Skin epidermis (tissue), 12 donors: ENCODE data around the gene LIMK2.
A peak's percentile ranks its signal among the peaks of the same experiment; 100 is the strongest.

Experiments
- H3K27ac ChIP-seq, 21 experiments: fragments of 200-600 bp; sonication (generic) in 11 of 21; one replicate each; pipeline ENCODE4 v1.5.0; 2020; ENCODE audit warnings: mild to moderate bottlenecking in 3 of 21, inconsistent platforms in 2 of 21, moderate library complexity in 2 of 21
- H3K4me3 ChIP-seq, 7 experiments: fragments of 200-600 bp; sonication (generic) in 2 of 7; one replicate each; pipeline ENCODE4 v1.5.0; 2020; ENCODE audit warnings: inconsistent platforms in 2 of 7, mild to moderate bottlenecking in 2 of 7, moderate library complexity in 1 of 7

The LIMK2 gene

DNA sequence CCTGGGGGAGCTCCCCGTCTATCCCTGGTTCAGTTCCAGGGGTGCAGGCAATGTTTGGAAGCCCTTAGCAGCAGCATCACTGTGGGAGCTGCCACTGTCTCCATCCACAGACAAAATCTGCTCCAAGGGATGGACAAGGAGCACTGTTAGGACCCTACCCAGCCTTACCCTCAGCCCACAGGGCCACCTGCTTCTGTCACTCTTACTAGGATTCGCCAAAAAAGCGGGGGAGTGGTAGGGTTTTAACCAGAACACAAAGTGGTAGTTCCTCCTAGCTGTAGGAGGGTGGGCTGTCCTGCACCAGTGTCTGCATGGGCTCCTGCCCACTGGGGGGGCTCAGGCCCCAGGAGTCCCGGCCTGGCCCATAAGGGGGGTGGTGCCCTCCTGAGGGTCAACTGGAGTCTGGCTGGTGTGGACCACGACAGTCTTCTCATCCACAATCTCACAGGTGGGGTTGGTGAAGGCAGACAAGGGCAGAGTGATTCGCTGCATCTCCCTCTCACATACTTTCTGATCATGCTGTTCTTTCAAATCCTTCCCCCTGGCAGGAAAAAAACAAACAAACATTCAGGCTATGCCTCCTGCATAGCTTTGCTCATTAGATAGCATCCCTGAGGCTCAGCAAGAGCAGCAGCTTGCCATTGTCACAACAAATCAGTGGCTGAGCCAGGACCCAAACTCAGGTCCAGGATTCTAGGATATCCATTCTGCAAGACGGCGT, 70.8 kb downstream of the LIMK2 start:
- peak overlapping the region in 4 of 21 experiments; percentile 3 to 44 (median 12) for H3K27ac ChIP-seq

DNA sequence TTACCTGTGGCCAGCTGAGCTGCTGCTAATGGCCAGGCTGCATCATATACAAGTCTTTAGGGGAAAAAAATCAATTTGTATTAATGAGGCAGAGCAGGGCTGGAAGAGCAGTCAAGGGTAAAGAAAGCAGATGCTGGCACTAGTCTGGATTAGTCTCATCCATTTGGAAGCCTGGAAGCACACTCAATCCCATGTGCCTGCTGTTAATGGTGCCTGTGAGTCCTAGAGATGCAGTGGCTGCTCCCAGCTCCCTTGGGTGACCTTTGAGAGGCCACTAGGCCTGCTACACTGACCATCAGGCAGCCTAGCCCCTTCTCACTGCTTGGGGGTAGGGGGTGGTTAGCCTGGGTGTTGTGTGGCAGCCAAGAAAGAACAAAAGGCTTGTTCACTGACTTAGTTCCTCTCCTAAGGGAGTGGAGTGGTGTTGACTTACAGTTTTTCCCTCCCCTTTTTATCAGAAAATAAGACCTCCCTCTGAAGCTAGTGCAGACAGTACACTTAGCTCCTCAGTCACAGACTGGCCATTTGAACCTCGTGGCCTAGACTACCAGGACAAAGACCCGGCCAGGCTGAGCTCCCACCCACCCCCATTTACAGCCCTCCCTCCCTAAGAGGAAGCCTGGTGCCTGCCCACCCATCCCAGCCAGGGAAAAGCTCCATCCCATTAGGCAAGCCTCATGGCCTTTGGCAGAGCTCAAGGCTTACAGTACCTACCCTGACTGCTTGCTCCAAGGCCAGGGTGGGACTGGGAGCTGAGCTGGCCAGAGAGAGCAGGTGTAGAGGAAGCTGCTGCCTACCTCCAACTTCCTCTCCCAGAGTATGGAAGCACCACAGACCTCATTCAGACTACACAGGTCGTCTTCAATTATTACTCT, 72.4 kb downstream of the LIMK2 start:
- peak overlapping the region in 16 of 21 experiments; percentile 3 to 99 (median 66) for H3K27ac ChIP-seq

More for the DNA sequence above, 70.8 kb downstream of the LIMK2 start:
- H3K4me3 ChIP-seq = no peak overlapping the region

DNA sequence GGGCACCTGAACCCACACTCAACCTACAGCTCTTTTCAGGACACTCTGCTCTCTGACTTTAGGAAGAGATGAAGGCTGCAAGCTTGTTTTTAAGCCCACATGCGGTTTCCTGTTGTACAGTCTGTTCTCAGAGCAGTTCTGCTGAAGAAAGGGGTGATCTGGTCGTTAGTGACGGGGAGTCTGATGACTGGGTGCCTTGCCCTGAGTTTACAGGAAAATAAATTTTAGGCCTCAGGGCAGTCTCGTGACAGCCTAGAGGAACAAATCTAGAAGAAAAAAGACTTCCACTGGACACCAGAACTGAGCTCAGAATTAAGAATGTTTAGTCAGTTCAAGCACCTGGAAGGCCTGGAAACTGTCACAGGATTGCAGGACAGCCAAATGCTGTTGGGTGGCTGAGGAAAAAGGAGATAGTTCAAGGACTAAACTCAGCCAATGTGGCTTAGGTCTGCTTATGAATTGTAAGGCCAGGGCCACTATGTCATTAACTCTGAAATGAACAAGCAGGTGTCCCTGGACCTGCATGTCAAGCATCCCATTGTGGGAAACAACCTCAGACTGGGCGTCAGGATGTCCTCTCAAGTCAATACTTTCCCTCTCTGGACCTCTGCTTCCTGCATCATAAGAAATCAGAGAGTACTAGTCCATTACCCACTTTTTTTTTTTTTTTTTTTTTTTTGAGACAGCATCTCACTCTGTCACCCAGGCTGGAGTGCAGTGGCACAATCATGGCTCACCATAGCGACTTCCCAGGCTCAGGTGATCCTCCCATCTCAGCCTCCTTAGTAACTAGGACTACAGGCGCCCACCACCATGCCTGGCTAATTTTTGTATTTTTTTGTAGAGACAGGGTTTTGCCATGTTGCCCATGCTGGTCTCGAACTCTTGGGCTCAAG, 74.5 kb downstream of the LIMK2 start:
- no peak overlapping the region for H3K4me3 ChIP-seq
- H3K27ac ChIP-seq = peak overlapping the region in 14 of 21 experiments; percentile 10 to 99 (median 78)

More for the DNA sequence above, 72.4 kb downstream of the LIMK2 start:
- no peak overlapping the region for H3K4me3 ChIP-seq

DNA sequence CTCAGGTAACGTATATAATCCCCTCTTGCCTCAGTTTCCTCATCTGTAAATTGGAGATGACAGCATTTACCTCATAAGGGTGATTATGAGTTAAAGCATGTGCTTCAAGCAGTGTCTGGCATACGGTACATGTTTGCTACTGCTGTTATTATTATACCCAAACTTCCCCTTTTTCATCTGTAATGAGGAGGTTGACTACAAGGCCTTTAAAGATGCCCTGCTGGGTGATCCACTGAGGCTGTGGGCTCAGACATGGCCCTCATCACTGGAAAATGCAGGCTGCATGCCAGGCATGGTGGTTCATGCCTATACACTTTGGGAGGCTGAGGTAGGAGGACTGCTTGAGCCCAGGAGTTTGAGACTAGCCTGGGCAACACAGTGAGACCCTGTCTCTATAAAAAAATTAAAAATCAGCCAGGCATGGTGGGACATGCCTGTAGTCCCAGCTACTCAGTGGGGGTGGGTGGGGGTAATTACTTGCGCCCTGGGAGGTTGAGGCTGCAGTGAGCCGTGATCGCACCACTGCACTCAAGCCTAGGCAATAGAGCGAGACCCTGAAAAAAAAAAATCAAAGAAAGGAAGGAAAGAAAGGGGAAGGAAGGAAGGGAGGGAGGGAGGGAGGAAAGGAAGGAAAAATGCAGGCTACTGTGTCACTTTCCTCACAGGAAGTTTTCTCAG, 75.9 kb downstream of the LIMK2 start:
- H3K4me3 ChIP-seq = no peak overlapping the region
- peak overlapping the region in 17 of 21 experiments; percentile 10 to 100 (median 93) for H3K27ac ChIP-seq

DNA sequence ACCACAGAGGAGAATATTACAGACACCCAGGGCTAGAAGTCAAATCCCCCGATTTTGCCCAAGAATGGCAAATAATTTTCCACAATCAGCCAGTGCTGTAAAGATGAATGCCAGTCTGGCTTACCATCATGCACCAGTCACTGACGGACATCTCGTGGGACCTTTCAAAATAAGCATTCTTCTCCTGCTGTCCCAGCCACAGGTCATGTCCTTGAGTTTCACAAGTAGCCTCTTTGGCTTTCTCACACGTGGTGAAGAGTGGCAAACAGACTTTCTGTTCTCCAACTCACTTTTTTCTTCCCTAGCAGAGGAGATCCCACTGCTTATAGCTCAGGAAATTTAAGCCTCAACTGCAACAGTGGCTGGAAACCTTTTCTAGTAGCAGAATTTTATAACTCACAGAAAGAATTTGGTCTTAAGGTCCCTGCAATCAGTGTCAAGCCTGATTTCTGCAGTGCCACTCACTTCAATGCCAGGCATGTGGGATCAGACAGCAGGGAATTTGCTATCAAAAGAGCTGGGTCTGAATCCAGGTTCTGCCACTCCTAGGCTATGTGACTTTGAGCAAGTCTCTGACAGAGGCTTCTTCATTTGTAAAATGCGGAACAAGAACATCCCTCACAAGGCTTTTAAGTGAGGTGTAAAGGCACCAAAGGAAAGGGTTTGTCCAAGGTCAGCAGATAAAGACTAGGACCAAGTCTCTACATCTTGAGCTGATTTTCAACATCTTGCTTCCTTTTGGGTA, 76.6 kb downstream of the LIMK2 start:
- H3K27ac ChIP-seq = peak overlapping the region in 19 of 21 experiments; percentile 30 to 100 (median 94)

DNA sequence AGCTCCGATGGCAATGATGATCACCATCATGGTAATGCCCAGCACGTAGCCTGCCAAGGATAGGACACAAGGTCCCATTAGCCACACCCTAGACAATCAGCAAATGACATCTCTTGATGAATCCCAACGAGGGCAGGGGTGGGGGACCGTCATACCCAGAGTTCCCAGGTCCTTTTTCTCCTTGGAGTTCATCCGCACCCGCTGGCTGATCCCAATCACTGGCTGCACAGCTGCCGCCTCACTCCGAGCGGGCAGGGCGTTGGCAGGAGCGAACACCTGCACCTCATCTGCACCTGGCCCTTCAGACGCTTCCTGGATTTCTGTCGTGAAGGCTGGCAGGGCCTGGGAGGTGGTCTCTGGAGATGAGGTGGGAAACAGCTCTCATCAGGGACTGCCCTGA, 77.2 kb downstream of the LIMK2 start:
- Histone ChIP-seq H3K4me3 (peak overlapping the region in 6 of 7 experiments; percentile 57 to 84 (median 74)), H3K27ac (peak overlapping the region in 20 of 21 experiments; percentile 30 to 100 (median 96))

More for the DNA sequence above, 76.6 kb downstream of the LIMK2 start:
- peak overlapping the region in 2 of 7 experiments; percentile 68 to 78 for H3K4me3 ChIP-seq

DNA sequence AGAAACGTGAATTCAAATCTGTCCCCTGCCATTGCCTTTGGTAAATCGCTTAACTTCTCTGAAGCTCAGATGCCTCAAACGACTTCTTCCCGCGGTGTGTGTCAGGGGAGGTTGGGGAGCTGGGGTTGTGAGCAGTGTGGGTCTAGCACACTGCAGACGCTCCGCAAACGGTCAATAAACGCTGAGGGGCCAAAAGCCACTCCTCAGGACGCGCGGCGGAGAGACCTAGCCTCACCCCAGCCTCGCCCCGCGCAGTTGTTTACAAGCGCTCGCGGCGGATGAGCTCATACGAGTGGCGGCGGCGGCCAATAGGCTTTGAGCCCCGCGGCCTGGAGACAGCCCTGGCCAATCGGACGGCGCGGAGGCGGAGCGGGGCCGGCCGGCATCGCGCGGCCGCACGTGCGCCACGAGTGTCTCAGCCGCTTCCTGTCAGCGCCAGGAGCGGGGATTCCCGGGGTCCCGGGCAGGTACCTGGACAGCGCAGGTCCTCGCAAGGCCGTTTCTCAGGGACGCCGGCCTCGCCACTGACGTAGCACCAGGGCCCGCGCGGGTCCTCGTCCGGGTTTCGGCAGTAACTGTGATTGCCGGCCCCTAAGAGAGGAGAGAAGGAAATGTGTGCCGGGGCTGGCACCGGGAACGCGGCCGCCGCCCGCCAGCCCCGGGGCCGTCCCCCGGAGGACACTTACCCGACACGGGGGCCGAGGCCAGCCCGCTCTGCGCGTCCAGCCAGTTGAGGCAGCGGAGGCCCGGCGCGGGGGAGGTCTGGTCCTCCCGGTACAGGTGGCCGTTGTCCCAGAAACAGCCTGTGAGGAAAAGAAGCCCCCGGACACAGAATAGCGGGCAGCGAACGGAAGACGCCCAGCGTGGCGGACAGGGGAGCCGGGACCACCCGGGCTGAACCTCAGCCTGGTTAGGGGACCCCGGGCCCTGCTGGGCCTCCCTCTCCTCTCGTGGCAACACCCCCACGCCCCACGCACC, 78.7 kb downstream of the LIMK2 start:
- peak overlapping the region; percentile 57 to 84 (median 77) for H3K4me3 ChIP-seq
- peak overlapping the region; percentile 72 to 100 (median 97) for H3K27ac ChIP-seq

DNA sequence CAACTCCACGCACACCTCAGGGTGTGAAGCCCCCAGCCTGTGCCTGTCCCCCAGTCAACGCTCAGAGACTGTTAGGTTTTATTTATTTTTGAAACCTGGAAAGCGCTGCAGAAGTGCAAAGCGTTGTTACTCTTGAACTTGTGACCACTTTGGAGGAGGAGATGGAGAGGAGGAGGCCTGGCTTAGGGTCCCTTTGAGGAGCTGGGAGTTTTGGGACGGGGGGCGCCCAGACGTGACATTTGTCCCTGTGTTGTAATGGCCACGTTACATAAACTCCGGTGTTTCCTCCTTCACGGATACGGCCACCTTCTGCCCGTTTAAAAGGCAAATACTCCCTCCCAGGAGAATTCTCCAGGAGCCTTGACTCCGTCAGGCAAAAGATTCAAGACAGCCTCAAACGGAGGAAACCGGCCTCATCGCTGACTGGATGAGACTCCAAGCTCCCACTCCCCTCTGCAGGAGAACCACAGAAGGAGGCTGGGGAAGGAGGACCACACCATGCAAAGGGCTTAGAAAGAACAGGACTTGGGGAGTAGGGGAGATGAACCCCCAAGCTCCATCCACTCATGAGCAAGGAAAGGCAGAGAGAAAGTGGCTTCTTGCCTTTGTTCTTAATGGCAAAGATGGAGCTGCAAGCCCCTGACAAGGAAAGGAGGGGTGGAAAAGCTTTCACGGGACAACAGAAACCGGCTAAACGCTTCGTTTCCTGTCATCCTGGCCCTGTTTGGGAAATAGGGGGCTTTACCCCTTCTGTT, 79.6 kb downstream of the LIMK2 start:
- peak overlapping the region; percentile 57 to 84 (median 77) for H3K4me3 ChIP-seq
- H3K27ac ChIP-seq = peak overlapping the region; percentile 72 to 100 (median 97)

DNA sequence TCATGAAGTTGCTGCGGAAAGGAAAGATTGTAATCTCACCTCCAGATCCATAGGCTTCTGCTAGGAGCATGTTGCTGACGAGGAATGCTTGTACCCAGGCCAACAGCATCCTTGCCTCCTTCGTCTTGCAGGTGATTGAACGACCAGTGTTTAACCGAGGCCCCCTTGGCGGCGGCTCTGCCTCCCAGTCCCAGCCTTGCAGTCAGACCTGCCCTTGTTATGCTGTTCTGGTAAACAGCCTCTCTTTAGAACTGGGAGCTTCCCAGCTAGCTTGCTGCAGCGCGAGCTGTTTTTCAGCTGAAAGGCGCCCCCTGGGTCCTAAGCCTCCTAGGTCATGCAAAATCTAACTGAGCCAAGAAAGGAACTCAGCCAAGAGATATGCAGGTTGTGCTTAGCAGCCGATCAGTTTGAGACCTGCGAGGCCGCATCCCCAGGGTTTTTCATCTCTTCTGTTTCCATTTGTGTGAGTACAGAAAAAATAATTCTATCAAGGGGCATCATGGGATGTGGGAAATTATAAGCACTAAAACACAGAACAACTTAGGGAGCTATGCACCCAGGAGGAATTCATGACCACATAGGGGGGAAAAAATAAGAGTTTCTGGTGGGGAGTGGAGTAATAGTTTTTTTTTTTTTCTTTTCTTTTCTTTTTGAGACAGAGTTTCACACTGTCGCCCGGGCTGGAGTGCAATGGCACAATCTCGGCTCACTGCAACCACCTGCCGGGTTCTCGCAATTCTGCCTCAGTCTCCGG, 80.3 kb downstream of the LIMK2 start, which contains the start of gene PIK3IP1:
PIK3IP1 (minus strand) TSS at position 253 of the 754 bp plus-strand sequence; CDS start at position 109, 144 bp downstream.
- peak within 1 kb of the TSS; percentile 57 to 84 (median 77) for H3K4me3 ChIP-seq
- peak within 1 kb of the TSS; percentile 72 to 100 (median 97) for H3K27ac ChIP-seq

DNA sequence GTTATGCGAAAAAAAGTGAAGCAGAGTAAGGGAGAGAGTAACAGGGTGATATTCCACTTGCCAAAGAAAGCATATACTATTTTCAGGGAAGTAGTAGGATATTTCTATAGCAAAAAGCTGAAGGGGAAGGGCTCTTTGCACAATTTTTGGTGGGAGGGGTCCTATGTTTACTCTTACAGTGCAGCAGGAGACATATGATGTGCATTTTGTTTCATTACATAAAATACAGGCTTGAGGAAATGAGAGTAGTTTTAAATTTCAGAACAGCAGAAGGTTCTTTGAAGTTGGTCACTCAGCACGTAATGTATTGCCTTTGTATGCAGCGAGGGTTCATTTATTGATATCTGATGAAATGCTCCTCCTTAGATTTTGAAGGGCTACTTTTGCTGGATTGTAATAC, 83.3 kb downstream of the LIMK2 start:
- H3K27ac ChIP-seq = peak overlapping the region in 16 of 21 experiments; percentile 35 to 78 (median 62)
- no peak overlapping the region for H3K4me3 ChIP-seq

DNA sequence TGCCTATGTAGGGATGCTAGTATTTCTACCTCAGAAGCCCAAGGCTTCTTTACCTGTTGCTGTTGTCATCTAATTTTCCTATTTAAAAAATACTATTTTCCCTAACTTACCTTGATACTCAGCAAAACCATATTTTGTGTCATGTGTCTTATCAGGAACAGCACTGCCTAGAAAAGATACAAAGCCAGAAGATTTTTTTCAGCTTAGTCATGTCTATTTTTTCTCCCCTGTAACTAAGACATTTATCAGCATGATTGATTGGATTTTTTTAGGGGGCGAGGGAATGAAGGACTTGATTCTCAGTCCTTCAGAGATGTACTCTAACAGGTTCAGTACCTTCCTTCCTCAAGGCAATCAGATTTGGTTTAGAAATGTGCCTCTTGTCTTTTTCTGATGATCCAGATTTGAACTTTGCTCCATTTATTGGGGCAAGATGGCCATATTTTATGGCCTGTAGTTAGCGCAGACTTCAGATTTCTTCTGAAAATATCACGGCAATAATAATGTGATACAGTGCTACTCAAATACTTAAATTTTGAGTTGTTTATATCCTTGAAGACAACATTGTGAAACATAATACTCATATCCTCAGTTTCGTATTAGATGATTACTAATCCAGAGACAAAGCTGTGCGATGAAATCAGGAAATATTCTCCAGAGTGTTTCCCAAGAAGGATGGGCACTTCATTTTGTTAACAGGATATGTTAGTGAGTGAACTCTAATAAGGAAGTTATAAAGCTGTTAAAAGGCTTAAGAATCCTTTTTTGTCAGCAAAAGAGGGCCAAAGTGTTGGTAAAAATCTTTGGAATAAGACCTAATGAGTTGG, 83.9 kb downstream of the LIMK2 start:
- Histone ChIP-seq H3K4me3 (no peak overlapping the region), H3K27ac (peak overlapping the region in 18 of 21 experiments; percentile 35 to 78 (median 64))

DNA sequence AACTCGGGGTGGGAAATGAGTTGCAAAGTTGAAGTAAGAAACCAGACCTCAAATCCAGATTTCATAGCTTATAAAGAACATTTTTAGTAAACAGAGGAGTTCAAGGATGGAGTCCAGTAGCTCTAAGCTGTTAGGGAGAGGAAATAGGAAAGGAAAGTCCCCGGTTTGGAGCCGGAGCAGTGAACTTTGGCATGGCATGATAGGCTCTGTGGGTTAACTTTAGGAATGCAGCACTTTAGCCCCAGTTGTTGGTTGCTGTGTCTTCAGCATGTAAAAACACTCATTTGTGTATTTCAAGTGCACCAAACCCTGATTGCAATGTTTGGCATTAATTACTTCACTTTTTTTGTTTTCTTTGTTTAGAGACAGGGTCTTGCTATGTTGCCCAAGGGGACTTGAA, 88.8 kb downstream of the LIMK2 start:
- no peak overlapping the region for H3K4me3 ChIP-seq

DNA sequence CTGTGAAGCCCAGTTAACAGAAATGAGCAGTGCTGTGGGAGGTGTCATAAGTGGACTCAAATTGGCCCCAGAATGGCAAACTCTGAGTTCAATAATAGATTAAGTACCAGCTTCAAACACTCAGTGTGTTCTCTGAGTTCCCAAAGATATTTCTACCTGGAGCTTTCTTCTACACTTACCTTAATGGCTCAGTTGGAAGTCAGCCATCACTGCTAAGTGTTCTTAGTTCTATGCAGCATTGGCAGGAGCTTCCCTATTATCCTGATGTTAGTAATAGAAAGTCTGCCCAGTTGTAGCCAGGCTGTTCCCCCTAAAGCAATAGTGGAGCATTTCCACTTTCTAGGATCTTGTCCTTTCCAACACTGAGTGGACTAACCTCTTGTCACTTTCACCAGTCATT, 89.9 kb downstream of the LIMK2 start:
- Histone ChIP-seq H3K4me3 (no peak overlapping the region), H3K27ac (no peak overlapping the region)

More for the DNA sequence above, 88.8 kb downstream of the LIMK2 start:
- no peak overlapping the region for H3K27ac ChIP-seq

DNA sequence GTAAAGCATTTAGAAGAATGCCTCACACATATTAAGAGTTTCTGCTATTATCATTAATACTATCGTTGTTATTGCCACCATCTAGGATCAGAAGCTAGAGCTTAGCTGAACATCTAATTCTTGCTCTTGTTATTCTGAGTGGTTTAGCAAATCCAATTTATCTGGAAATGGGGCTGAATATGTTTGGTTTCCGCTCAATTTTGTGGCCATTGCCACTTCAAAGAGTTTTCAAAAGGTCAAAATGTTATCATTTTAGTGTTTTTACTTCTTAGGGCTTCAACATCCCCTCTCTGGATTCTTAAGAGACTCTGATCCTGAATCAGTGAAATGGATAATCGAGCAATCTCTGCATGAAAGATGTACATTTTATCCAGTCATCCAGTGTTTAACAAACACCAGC, 90.4 kb downstream of the LIMK2 start:
- no peak overlapping the region for H3K27ac ChIP-seq
- no peak overlapping the region for H3K4me3 ChIP-seq

DNA sequence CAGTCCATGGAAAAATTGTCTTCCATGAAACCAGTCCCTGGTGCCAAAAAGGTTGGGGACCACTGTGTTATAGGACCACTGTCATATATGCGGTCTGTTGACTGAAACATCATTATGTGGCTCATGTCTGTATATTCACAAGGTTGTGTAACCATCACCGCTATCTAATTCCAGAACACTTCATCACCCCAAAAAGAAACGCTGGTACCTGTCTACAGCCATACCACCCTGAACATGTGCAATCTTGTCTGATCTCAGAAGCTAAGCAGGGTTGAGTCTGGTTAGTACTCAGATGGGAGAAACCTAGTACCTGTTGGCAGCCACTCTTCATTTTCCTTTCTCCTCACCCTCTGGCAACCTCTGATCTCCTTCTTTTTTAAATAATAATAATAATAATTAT, 93.1 kb downstream of the LIMK2 start:
- H3K4me3 ChIP-seq = no peak overlapping the region
- H3K27ac ChIP-seq = no peak overlapping the region
